MM.1S (cell line): ENCODE results near the gene PITPNM3.

Source experiments
- DNase-seq: peaks from one replicate; pipeline ENCODE4 v3.0.0-alpha.2; 2015
- H2AFZ ChIP-seq: fragments of 300-600 bp; sonication (generic); 2 replicates; pipeline ENCODE4 v1.6.0; 2016; ENCODE audit warnings: antibody characterized with exemption, low read length
- H3F3A ChIP-seq: fragments of 300-600 bp; sonication (generic); 2 replicates; pipeline ENCODE4 v1.6.1; 2016; ENCODE audit warnings: mild to moderate bottlenecking, antibody characterized with exemption, low read length, moderate library complexity, mixed read lengths; ENCODE audit not compliant: insufficient read depth
- H3K27ac ChIP-seq: fragments of 300-600 bp; sonication (generic); 2 replicates; pipeline ENCODE4 v1.5.1; 2016; ENCODE audit warnings: mild to moderate bottlenecking, low read length
- H3K27me3 ChIP-seq: fragments of 300-600 bp; sonication (generic); replicated peaks from 2 replicates; pipeline ENCODE4 v1.6.0; 2016; ENCODE audit warnings: low read length; ENCODE audit not compliant: insufficient read depth
- H3K36me3 ChIP-seq: fragments of 300-600 bp; sonication (generic); replicated peaks from 2 replicates; pipeline ENCODE4 v1.6.1; 2016; ENCODE audit warnings: mild to moderate bottlenecking, low read length, mixed read lengths; ENCODE audit not compliant: insufficient read depth
- H3K4me1 ChIP-seq: fragments of 300-600 bp; sonication (generic); 2 replicates; pipeline ENCODE4 v1.6.1; 2016; ENCODE audit warnings: low read length, mixed read lengths
- H3K4me2 ChIP-seq: fragments of 300-600 bp; sonication (generic); 2 replicates; pipeline ENCODE4 v1.6.0; 2016; ENCODE audit warnings: low read depth, low read length
- H3K4me3 ChIP-seq: fragments of 300-600 bp; sonication (generic); 2 replicates; pipeline ENCODE4 v1.5.1; 2016; ENCODE audit warnings: low read length, mixed read lengths
- H3K79me2 ChIP-seq: fragments of 300-600 bp; sonication (generic); 2 replicates; pipeline ENCODE4 v1.6.1; 2016; ENCODE audit warnings: mixed run types, low read length, mixed read lengths
- H3K9ac ChIP-seq: fragments of 300-600 bp; sonication (generic); 2 replicates; pipeline ENCODE4 v1.6.1; 2016; ENCODE audit warnings: low read length, mixed read lengths
- H3K9me2 ChIP-seq: fragments of 300-600 bp; sonication (generic); replicated peaks from 2 replicates; pipeline ENCODE4 v1.6.1; 2016; ENCODE audit warnings: mild to moderate bottlenecking, low read length, mixed read lengths; ENCODE audit not compliant: insufficient read depth
- H3K9me3 ChIP-seq: fragments of 300-600 bp; sonication (generic); replicated peaks from 2 replicates; pipeline ENCODE4 v1.6.1; 2016; ENCODE audit warnings: mild to moderate bottlenecking, low read length, mixed read lengths; ENCODE audit not compliant: insufficient read depth
- H4K20me1 ChIP-seq: fragments of 300-600 bp; sonication (generic); 2 replicates; pipeline ENCODE4 v1.6.1; 2016; ENCODE audit warnings: mild to moderate bottlenecking, low read length, moderate library complexity, mixed read lengths; ENCODE audit not compliant: insufficient read depth
- CTCF ChIP-seq: fragments of 300-600 bp; sonication (generic); IDR thresholded peaks from 2 replicates; pipeline ENCODE4 v1.5.1; 2016; ENCODE audit warnings: antibody characterized with exemption, low read length, mixed read lengths
- EZH2 ChIP-seq: fragments of 300-600 bp; sonication (generic); optimal IDR thresholded peaks from 2 replicates; pipeline ENCODE3; 2017; ENCODE audit warnings: low read depth, mild to moderate bottlenecking, antibody characterized with exemption, low read length, mixed read lengths
- EZH2phosphoT487 ChIP-seq: fragments of 300-600 bp; sonication (generic); IDR thresholded peaks from 2 replicates; pipeline ENCODE4 v1.6.1; 2018; ENCODE audit warnings: antibody characterized with exemption, low read length

The PITPNM3 gene

DNA sequence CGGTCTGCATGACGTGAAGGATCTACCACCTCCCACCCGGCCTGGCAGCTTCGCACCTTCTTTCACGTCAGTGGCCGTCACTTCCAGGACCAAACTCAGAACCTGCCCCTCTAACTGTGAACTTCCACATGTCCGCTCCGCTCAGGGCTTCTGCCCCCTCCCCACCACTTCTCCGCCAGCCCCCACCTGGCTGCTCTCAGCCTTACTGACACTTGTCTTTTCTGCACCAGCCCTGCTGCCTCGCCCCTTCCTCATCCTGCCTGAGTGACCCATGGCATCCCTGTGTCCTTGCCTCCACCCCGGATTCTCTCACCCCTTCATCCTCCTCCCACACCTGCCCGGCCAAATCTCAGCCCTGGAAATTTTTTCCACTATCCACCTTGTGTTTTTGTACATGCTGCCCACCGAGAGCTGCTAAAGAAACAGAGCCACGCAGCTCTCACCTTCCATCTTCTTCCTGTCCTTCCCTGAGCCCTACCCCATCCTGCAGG lies 97.8 kb downstream of the PITPNM3 start:
- H2AFZ ChIP-seq, result no peak overlapping the region
- H3F3A ChIP-seq, result no peaks in the 10 kb centered on the region; the same call in 1 of the 2 replicates
- peaks cover 55% of the 10 kb centered on the region for H3K27me3 ChIP-seq
- peaks cover 11% of the 10 kb centered on the region for H3K4me1 ChIP-seq
- no peaks in the 10 kb centered on the region for H3K36me3 ChIP-seq
- H4K20me1 ChIP-seq, result no peaks in the 10 kb centered on the region
- no peaks in the 10 kb centered on the region for H3K9me2 ChIP-seq
- H3K79me2 ChIP-seq, result no peaks in the 10 kb centered on the region
- no peaks in the 10 kb centered on the region for H3K9me3 ChIP-seq
- no peak overlapping the region for H3K4me3 ChIP-seq
- no peak overlapping the region for H3K4me2 ChIP-seq
- no peak overlapping the region for H3K9ac ChIP-seq
- H3K27ac ChIP-seq, result no peak overlapping the region
- TF ChIP-seq EZH2 (no peak), CTCF (no peak), EZH2phosphoT487 (no peak)
- no peak for DNase-seq

DNA sequence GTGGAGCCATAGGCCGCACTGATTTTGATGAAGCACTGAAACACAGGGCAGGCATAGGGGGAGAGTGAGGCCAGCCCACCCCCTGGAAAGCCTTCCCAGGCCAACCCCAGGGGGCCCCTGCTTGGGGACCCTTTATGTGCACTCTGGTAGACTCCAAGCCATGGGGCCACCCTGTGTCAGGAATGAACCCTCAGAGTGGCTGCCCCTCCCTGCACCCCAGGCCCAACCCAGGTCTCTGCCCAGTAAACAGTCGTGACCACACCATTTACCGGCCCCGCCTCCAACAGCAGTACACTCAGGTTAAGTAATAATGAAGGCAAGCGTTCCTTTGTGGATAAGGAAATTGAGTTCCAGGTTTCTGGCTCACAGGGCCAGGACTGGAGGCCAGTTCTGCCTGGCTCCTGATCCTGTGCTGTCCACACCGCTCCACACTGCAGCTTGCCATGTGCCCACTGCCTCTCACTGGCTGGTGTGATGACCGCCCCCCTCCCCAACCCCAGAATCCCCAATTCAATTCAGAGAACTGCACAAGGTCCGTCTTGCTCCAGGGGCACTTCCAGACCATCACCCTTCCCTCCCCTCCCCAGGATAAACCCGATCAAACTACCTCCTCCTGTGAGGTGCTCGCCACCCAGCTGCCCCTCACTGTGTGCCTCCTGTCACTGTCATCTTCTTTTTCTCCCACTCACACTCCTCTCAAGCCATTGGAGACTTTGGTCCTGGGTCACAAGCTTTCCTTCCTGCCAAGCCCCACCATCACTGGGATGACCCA lies 98.5 kb downstream of the PITPNM3 start:
- H2AFZ ChIP-seq, result no peak overlapping the region
- no peak overlapping the region for H3K4me3 ChIP-seq
- TF ChIP-seq CTCF (no peak), EZH2phosphoT487 (no peak), EZH2 (no peak)
- no peak for DNase-seq
- peaks cover 11% of the 10 kb centered on the region for H3K4me1 ChIP-seq
- no peaks in the 10 kb centered on the region for H3K79me2 ChIP-seq
- H3K36me3 ChIP-seq, result no peaks in the 10 kb centered on the region
- H3K9ac ChIP-seq, result no peak overlapping the region
- peaks cover 50% of the 10 kb centered on the region for H3K27me3 ChIP-seq
- H3F3A ChIP-seq, result no peaks in the 10 kb centered on the region; the same call in 1 of the 2 replicates
- no peak overlapping the region for H3K27ac ChIP-seq
- no peak overlapping the region for H3K4me2 ChIP-seq
- no peaks in the 10 kb centered on the region for H3K9me2 ChIP-seq
- no peaks in the 10 kb centered on the region for H3K9me3 ChIP-seq
- H4K20me1 ChIP-seq, result no peaks in the 10 kb centered on the region

DNA sequence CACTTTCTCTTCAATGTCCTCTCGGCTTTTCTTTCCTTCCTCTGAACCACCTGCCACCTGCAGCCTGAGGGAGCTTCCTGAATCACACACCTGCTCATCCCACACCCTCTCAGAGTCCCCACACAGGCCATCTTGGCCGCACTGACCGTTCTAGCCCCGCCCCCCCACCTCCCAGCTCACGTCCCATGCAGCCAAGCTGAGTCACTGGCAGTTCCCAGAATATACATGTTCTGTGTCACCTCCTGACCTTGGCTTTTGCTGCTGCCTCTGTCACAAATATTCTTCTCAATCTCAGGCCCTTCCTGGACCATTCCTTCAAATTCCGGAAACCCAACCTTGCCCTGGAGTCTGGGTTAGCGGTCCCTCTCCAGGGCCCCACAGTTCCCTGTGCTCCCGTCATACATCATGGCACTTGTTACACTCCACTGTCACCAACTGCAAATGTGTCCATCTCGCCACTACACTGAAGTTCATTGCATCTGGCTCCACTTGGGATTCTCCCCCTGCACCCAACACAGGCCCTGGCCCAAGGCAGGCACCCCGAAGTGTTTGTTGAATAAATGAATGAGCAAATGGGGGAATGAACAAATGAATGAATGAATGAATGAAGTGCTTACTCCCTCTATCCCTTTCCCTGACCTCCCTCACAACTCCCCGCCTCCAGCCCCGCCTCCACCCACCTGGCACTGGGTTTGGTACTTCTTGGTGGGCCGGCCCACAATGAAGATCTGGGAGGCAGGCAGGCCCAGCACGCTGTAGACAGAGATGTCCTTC lies 99.3 kb downstream of the PITPNM3 start:
- Histone ChIP-seq H3K9me2 (no peaks in the 10 kb centered on the region), H3K27me3 (peaks cover 44% of the 10 kb centered on the region), H3K4me2 (no peak overlapping the region), H3K36me3 (no peaks in the 10 kb centered on the region), H4K20me1 (no peaks in the 10 kb centered on the region), H3K4me1 (peaks cover 11% of the 10 kb centered on the region), H3K9me3 (no peaks in the 10 kb centered on the region), H3K4me3 (no peak overlapping the region), H2AFZ (no peak overlapping the region), H3K27ac (no peak overlapping the region), H3F3A (no peaks in the 10 kb centered on the region; the same call in 1 of the 2 replicates), H3K9ac (no peak overlapping the region), H3K79me2 (no peaks in the 10 kb centered on the region)
- TF ChIP-seq CTCF (no peak), EZH2phosphoT487 (no peak), EZH2 (no peak)
- DNase-seq, result no peak
